ENCODE measurements around the gene STX8.

The STX8 gene

DNA sequence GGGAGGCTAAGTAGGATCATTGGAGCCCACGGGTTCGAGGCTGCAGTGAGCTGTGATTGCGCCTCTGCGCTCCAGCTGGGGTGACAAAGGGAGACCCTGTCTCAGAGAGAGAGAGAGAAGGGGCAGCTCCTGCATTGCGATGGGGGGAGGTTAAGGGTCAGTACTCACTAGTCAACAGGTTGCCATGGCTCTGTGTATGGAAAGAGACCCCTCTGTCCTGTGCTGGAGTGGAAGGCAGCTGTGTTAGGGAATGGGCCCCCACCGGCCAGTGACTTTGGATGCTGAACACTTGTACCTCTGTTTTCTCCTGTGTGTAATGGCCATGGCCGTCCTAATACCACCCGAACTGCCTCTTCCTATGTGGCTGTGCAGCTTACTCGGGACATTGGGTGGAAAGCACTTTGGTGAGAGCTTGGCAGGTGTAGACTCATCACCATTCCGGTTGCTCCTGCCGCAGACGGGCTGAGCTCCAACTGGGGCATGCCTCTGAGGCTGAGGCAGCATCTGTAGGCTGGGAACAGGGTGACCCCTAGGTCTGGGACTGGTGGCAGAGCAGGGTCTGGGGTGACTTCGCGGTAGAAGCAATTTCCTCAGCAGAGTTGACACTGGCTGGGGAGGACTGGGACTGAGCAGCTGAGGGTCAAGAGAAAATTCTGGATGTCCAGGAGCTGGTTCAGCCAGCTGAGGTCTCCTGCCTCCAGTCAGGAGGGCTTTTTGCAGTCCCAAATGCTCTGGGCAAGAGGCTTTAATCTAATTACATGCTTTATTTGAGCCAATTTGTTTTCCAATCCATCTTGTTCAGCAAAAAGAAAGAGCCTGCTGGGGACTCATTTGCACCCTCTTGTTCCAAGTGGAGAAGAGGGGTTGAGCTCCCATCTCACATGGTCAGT is 369.9 kb downstream of the STX8 start:
- Histone ChIP-seq H3K79me2 (ENCODE audit: control insufficient read depth, insufficient read depth, low read length, poor library complexity) (no peaks in the 10 kb centered on the region), H2BK12ac (ENCODE audit: low read length) (no peak overlapping the region), H3K18ac (ENCODE audit: low read length) (no peak overlapping the region), H2BK120ac (ENCODE audit: insufficient read depth, low read length, poor library complexity) (no peak overlapping the region), H3K36me3 (ENCODE audit: control insufficient read depth in 1 of 2, insufficient read depth in 2 of 2, low read length in 2 of 2) (no peaks in the 10 kb centered on the region), H3K79me1 (ENCODE audit: low read length) (no peaks in the 10 kb centered on the region), H3K4me3 (ENCODE audit: low read depth, low read length) (no peak overlapping the region), H3K23ac (ENCODE audit: low read length) (no peak overlapping the region), H2BK5ac (ENCODE audit: low read depth, low read length, poor library complexity) (no peak overlapping the region), H4K12ac (ENCODE audit: low read depth, low read length) (no peak overlapping the region), H2AFZ (ENCODE audit: insufficient read depth, low read length, poor library complexity) (no peak overlapping the region), H2AK5ac (ENCODE audit: low read length) (no peak overlapping the region), H3K9ac (ENCODE audit: low read length) (no peak overlapping the region), H4K8ac (ENCODE audit: low read depth, low read length) (no peak overlapping the region), H3K4ac (ENCODE audit: low read depth, low read length) (no peak overlapping the region), H3K14ac (ENCODE audit: low read length) (no peak overlapping the region), H4K91ac (ENCODE audit: low read depth, low read length) (no peak overlapping the region), H3K4me2 (ENCODE audit: low read length) (no peak overlapping the region), H3K9me3 (ENCODE audit: insufficient read depth, low read depth, low read length) (peaks cover 8% of the 10 kb centered on the region), H3K27ac (ENCODE audit: low read depth, low read length) (no peak overlapping the region), H3K4me1 (ENCODE audit: control insufficient read depth in 1 of 2, insufficient read depth in 2 of 2, low read length in 2 of 2) (no peaks in the 10 kb centered on the region), H3K27me3 (ENCODE audit: insufficient read depth, low read length) (no peaks in the 10 kb centered on the region)
- WGBS (ENCODE audit: extremely low coverage, insufficient coverage, insufficient read length): no CpG with 5 or more reads among the region's 14 CpGs
- no peak for DNase-seq

- H3K18ac ChIP-seq (ENCODE audit: low read length): no peak overlapping the region
- no peak overlapping the region for H2BK120ac ChIP-seq (ENCODE audit: insufficient read depth, low read length, poor library complexity)
- H3K4me1 ChIP-seq (ENCODE audit: control insufficient read depth in 1 of 2, insufficient read depth in 2 of 2, low read length in 2 of 2): no peaks in the 10 kb centered on the region
- no peak overlapping the region for H4K91ac ChIP-seq (ENCODE audit: low read depth, low read length)
- H3K36me3 ChIP-seq (ENCODE audit: control insufficient read depth in 1 of 2, insufficient read depth in 2 of 2, low read length in 2 of 2): no peaks in the 10 kb centered on the region
- no peak overlapping the region for H2BK12ac ChIP-seq (ENCODE audit: low read length)
- H3K23ac ChIP-seq (ENCODE audit: low read length): no peak overlapping the region
- no peak overlapping the region for H2AFZ ChIP-seq (ENCODE audit: insufficient read depth, low read length, poor library complexity)
- no peak overlapping the region for H4K12ac ChIP-seq (ENCODE audit: low read depth, low read length)
- no peak overlapping the region for H2AK5ac ChIP-seq (ENCODE audit: low read length)
- no peak for DNase-seq
- H3K79me1 ChIP-seq (ENCODE audit: low read length): no peaks in the 10 kb centered on the region
- peaks cover 5% of the 10 kb centered on the region for H3K9me3 ChIP-seq (ENCODE audit: insufficient read depth, low read depth, low read length)
- H2BK5ac ChIP-seq (ENCODE audit: low read depth, low read length, poor library complexity): no peak overlapping the region
- no peak overlapping the region for H3K27ac ChIP-seq (ENCODE audit: low read depth, low read length)
- no peak overlapping the region for H4K8ac ChIP-seq (ENCODE audit: low read depth, low read length)
- H3K79me2 ChIP-seq (ENCODE audit: control insufficient read depth, insufficient read depth, low read length, poor library complexity): no peaks in the 10 kb centered on the region
- no peak overlapping the region for H3K14ac ChIP-seq (ENCODE audit: low read length)
- WGBS (ENCODE audit: extremely low coverage, insufficient coverage, insufficient read length): no CpG with 5 or more reads among the region's 5 CpGs
- H3K4me3 ChIP-seq (ENCODE audit: low read depth, low read length): no peak overlapping the region
- H3K9ac ChIP-seq (ENCODE audit: low read length): no peak overlapping the region
- no peak overlapping the region for H3K4me2 ChIP-seq (ENCODE audit: low read length)
- H3K4ac ChIP-seq (ENCODE audit: low read depth, low read length): no peak overlapping the region
- H3K27me3 ChIP-seq (ENCODE audit: insufficient read depth, low read length): no peaks in the 10 kb centered on the region
Measured at GRCh38 chr17:9204637-9205329, 370.8 kb downstream of the STX8 start.

DNA sequence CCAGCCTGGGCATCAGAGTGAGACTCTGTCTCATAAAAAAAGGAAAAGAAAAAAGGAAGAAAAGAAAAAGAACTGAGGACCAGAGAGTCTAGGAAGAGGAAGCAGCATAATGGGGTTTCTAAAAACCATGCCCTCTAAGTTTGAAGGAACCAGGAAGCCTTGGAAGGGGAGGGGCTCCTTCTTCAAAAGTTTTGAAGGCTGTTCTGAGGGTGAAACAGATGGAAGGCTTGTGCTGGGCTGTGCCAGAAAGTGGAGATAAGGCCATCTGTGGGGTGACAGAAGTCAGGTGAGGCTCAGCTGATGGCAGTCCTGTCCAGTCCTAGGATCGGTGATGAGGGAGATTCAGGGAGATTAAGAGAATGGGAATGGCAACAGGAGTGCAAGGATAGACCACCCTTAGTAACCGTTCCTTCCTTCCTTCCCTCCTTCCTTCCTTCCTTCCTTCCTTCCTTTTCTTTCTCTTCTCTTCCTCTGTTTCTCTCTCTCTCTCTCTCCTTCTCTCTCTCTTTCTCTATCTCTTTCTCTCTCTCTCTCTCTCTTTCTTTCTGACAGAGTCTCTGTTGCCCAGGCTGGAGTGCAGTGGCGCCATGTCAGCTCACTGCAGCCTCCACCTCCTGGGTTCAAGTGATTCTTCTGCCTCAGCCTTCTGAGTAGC is 371.7 kb downstream of the STX8 start:
- Histone ChIP-seq H3K9ac (ENCODE audit: low read length) (no peak overlapping the region), H3K9me3 (ENCODE audit: insufficient read depth, low read depth, low read length) (peaks cover 3% of the 10 kb centered on the region), H3K36me3 (ENCODE audit: control insufficient read depth in 1 of 2, insufficient read depth in 2 of 2, low read length in 2 of 2) (no peaks in the 10 kb centered on the region), H2BK12ac (ENCODE audit: low read length) (no peak overlapping the region), H3K4me1 (ENCODE audit: control insufficient read depth in 1 of 2, insufficient read depth in 2 of 2, low read length in 2 of 2) (no peaks in the 10 kb centered on the region), H2AFZ (ENCODE audit: insufficient read depth, low read length, poor library complexity) (no peak overlapping the region), H3K27ac (ENCODE audit: low read depth, low read length) (no peak overlapping the region), H3K23ac (ENCODE audit: low read length) (no peak overlapping the region), H4K91ac (ENCODE audit: low read depth, low read length) (no peak overlapping the region), H3K14ac (ENCODE audit: low read length) (no peak overlapping the region), H3K4me2 (ENCODE audit: low read length) (no peak overlapping the region), H4K12ac (ENCODE audit: low read depth, low read length) (no peak overlapping the region), H4K8ac (ENCODE audit: low read depth, low read length) (no peak overlapping the region), H3K79me2 (ENCODE audit: control insufficient read depth, insufficient read depth, low read length, poor library complexity) (no peaks in the 10 kb centered on the region), H3K4ac (ENCODE audit: low read depth, low read length) (no peak overlapping the region), H2BK120ac (ENCODE audit: insufficient read depth, low read length, poor library complexity) (no peak overlapping the region), H3K79me1 (ENCODE audit: low read length) (no peaks in the 10 kb centered on the region), H3K4me3 (ENCODE audit: low read depth, low read length) (no peak overlapping the region), H2AK5ac (ENCODE audit: low read length) (no peak overlapping the region), H2BK5ac (ENCODE audit: low read depth, low read length, poor library complexity) (no peak overlapping the region), H3K27me3 (ENCODE audit: insufficient read depth, low read length) (no peaks in the 10 kb centered on the region), H3K18ac (ENCODE audit: low read length) (no peak overlapping the region)
- no peak for DNase-seq
- WGBS (ENCODE audit: extremely low coverage, insufficient coverage, insufficient read length): no CpG with 5 or more reads among the region's 3 CpGs

- Histone ChIP-seq H3K9me3 (ENCODE audit: insufficient read depth, low read depth, low read length) (peaks cover 3% of the 10 kb centered on the region), H2AFZ (ENCODE audit: insufficient read depth, low read length, poor library complexity) (no peak overlapping the region), H3K79me1 (ENCODE audit: low read length) (no peaks in the 10 kb centered on the region), H2BK120ac (ENCODE audit: insufficient read depth, low read length, poor library complexity) (no peak overlapping the region), H2AK5ac (ENCODE audit: low read length) (no peak overlapping the region), H3K18ac (ENCODE audit: low read length) (no peak overlapping the region), H2BK5ac (ENCODE audit: low read depth, low read length, poor library complexity) (no peak overlapping the region), H3K4me3 (ENCODE audit: low read depth, low read length) (no peak overlapping the region), H3K36me3 (ENCODE audit: control insufficient read depth in 1 of 2, insufficient read depth in 2 of 2, low read length in 2 of 2) (no peaks in the 10 kb centered on the region), H2BK12ac (ENCODE audit: low read length) (no peak overlapping the region), H3K9ac (ENCODE audit: low read length) (no peak overlapping the region), H3K4ac (ENCODE audit: low read depth, low read length) (no peak overlapping the region), H4K91ac (ENCODE audit: low read depth, low read length) (no peak overlapping the region), H3K4me1 (ENCODE audit: control insufficient read depth in 1 of 2, insufficient read depth in 2 of 2, low read length in 2 of 2) (no peaks in the 10 kb centered on the region), H4K8ac (ENCODE audit: low read depth, low read length) (no peak overlapping the region), H3K23ac (ENCODE audit: low read length) (no peak overlapping the region), H3K27me3 (ENCODE audit: insufficient read depth, low read length) (no peaks in the 10 kb centered on the region), H3K4me2 (ENCODE audit: low read length) (no peak overlapping the region), H3K79me2 (ENCODE audit: control insufficient read depth, insufficient read depth, low read length, poor library complexity) (no peaks in the 10 kb centered on the region), H3K14ac (ENCODE audit: low read length) (no peak overlapping the region), H4K12ac (ENCODE audit: low read depth, low read length) (no peak overlapping the region), H3K27ac (ENCODE audit: low read depth, low read length) (no peak overlapping the region)
- DNase-seq: no peak
- WGBS (ENCODE audit: extremely low coverage, insufficient coverage, insufficient read length): no CpG with 5 or more reads among the region's 5 CpGs
Measured at GRCh38 chr17:9202532-9202931, 373.1 kb downstream of the STX8 start.
